Testis (tissue), 3 donors: ENCODE results near the gene EPHA7. TPM values are rescaled to one million over a fixed set of nuclear protein-coding genes. Genes with fewer than 3 reads are reported as not detected.

Experiments used
- DNase-seq: peaks from one replicate; pipeline ENCODE4 v3.0.0-alpha.2; 2019
- H3K27ac ChIP-seq, 2 donors: fragments of 200-600 bp; sonication (generic); one replicate each; pipeline ENCODE4 v1.5.1; 2019
- H3K27me3 ChIP-seq: fragments of 200-600 bp; sonication (generic); one replicate; pipeline ENCODE4 v1.5.1; 2019
- H3K36me3 ChIP-seq: fragments of 200-600 bp; sonication (generic); one replicate; pipeline ENCODE4 v1.5.1; 2017; ENCODE audit warnings: low read depth; ENCODE audit errors: missing control alignments
- H3K4me1 ChIP-seq: fragments of 200-600 bp; sonication (generic); one replicate; pipeline ENCODE4 v1.5.1; 2019
- H3K4me3 ChIP-seq, 2 donors: fragments of 200-600 bp; sonication (generic); one replicate each; pipeline ENCODE4 v1.5.1; 2017 to 2019
- H3K9me3 ChIP-seq: fragments of 200-600 bp; sonication (generic); one replicate; pipeline ENCODE4 v1.5.1; 2017
- CTCF ChIP-seq, 3 experiments: fragments of 450-650 bp in 2 of 3; fragments of 200-600 bp in 1 of 3; sonication (generic) in 1 of 3; IDR thresholded peaks; one replicate each; pipeline ENCODE4 v1.5.1; 2016 to 2019; ENCODE audit warnings: antibody characterized with exemption in 3 of 3, mild to moderate bottlenecking in 2 of 3, moderate library complexity in 1 of 3
- POLR2A ChIP-seq: fragments of 450-650 bp; IDR thresholded peaks from one replicate; pipeline ENCODE4 v1.6.1; 2017; ENCODE audit warnings: antibody characterized with exemption, mild to moderate bottlenecking, moderate library complexity
- WGBS, 2 donors: methylation state at CpG; one replicate each; pipeline ENCODE4 v1.1.5; 2018; 5-methylcytosine and 5-hydroxymethylcytosine counted together
- intact Hi-C: fragments of 100-400 bp; cut with DNase I; formaldehyde crosslinking; loops from one replicate; pipeline ENCODE4 v1.15.1; 2023; ENCODE audit warnings: low total_unique reads
- polyA plus RNA-seq: library from polyadenylated mRNA; stranded (reverse); fragments of 350-450 nt; fragmentation: Illumina TruSeq; extraction: RNeasy Lipid Tissue Mini Kit (QIAGEN cat#74804); gene quantifications from one replicate; pipeline ENCODE4 v1.2.3, GENCODE V29; 2014; ENCODE audit warnings: low read depth, low replicate concordance; ENCODE audit not compliant: insufficient read depth
- total RNA-seq, 2 donors: library from RNA; depleted of rRNA; stranded (reverse); fragments of >200 nt; gene quantifications; one replicate each; pipeline ENCODE4 v1.2.3, GENCODE V29; 2016

Gene EPHA7
- total and polyA plus RNA-seq, 3 donors from 2014 or later, result 3.4 to 7.2 (median 4.8) TPM

- Histone ChIP-seq H3K4me3 (no peak overlapping the region), H3K27ac (no peak overlapping the region), H3K9me3 (no peaks in the 10 kb centered on the region), H3K4me1 (no peaks in the 10 kb centered on the region), H3K36me3 (no peaks in the 10 kb centered on the region), H3K27me3 (no peaks in the 10 kb centered on the region)
- DNase-seq, result no peak
- 48 to 59% methylated on average over 2 of the region's 2 CpGs for WGBS, 2 donors
- TF ChIP-seq POLR2A (no peak), CTCF (IDR thresholded peaks at IDR 0.05) (no peak)
- intact Hi-C loops, result no loop called here
Observed at GRCh38 chr6:93337772-93338394, 81.5 kb downstream of the EPHA7 start.

- no peak overlapping the region for H3K27ac ChIP-seq
- WGBS, 2 donors, result 65 to 76% methylated on average over 1 of the region's 1 CpG
- intact Hi-C loops, result no loop called here
- no peaks in the 10 kb centered on the region for H3K36me3 ChIP-seq
- no peak for DNase-seq
- TF ChIP-seq POLR2A, result no peak
- no peak for TF ChIP-seq CTCF (IDR thresholded peaks at IDR 0.05)
- no peaks in the 10 kb centered on the region for H3K27me3 ChIP-seq
- H3K9me3 ChIP-seq, result no peaks in the 10 kb centered on the region
- no peaks in the 10 kb centered on the region for H3K4me1 ChIP-seq
- H3K4me3 ChIP-seq, result no peak overlapping the region
Observed at GRCh38 chr6:93337014-93337413, 82.3 kb downstream of the EPHA7 start.

- no peak for DNase-seq
- 68% methylated on average over 2 of the region's 2 CpGs for WGBS, 2 donors
- Histone ChIP-seq H3K27ac (no peak overlapping the region), H3K4me1 (no peaks in the 10 kb centered on the region), H3K4me3 (no peak overlapping the region), H3K9me3 (no peaks in the 10 kb centered on the region), H3K27me3 (no peaks in the 10 kb centered on the region), H3K36me3 (no peaks in the 10 kb centered on the region)
- intact Hi-C loops, result no loop called here
- no peak for TF ChIP-seq CTCF (IDR thresholded peaks at IDR 0.05)
- TF ChIP-seq POLR2A, result no peak
Observed at GRCh38 chr6:93329301-93330000, 89.9 kb downstream of the EPHA7 start.

- no peak for TF ChIP-seq CTCF (IDR thresholded peaks at IDR 0.05)
- no peak for TF ChIP-seq POLR2A
- WGBS, 2 donors, result 35 to 40% methylated on average over 3 of the region's 3 CpGs
- no peak overlapping the region for H3K4me3 ChIP-seq
- H3K9me3 ChIP-seq, result no peaks in the 10 kb centered on the region
- H3K27me3 ChIP-seq, result no peaks in the 10 kb centered on the region
- H3K27ac ChIP-seq, result no peak overlapping the region
- intact Hi-C loops, result no loop called here
- no peak for DNase-seq
- H3K4me1 ChIP-seq, result no peaks in the 10 kb centered on the region
- H3K36me3 ChIP-seq, result no peaks in the 10 kb centered on the region
Observed at GRCh38 chr6:93327857-93328256, 91.5 kb downstream of the EPHA7 start.

- Histone ChIP-seq H3K27me3 (no peaks in the 10 kb centered on the region), H3K9me3 (no peaks in the 10 kb centered on the region), H3K27ac (no peak overlapping the region), H3K36me3 (no peaks in the 10 kb centered on the region), H3K4me1 (no peaks in the 10 kb centered on the region), H3K4me3 (no peak overlapping the region)
- intact Hi-C loops, result no loop called here
- no peak for TF ChIP-seq CTCF (IDR thresholded peaks at IDR 0.05)
- no peak for TF ChIP-seq POLR2A
- 94 to 95% methylated on average over 3 of the region's 3 CpGs for WGBS, 2 donors
- no peak for DNase-seq
Observed at GRCh38 chr6:93325761-93326160, 93.6 kb downstream of the EPHA7 start.
